Vagina (tissue), 2 donors: Measurements from ENCODE around the gene ATP6V0C. TPM values are rescaled to one million over a fixed set of nuclear protein-coding genes. Genes with fewer than 3 reads are reported as not detected.

Experiments
- DNase-seq, 2 donors: peaks; one replicate each; pipeline ENCODE4 v3.0.0-alpha.2; 2017; ENCODE audit errors: extremely low spot score in 2 of 2
- H3K27ac ChIP-seq: fragments of 200-600 bp; sonication (generic); one replicate; pipeline ENCODE4 v1.5.1; 2019
- H3K27me3 ChIP-seq: fragments of 200-600 bp; sonication (generic); one replicate; pipeline ENCODE4 v1.5.1; 2019
- H3K36me3 ChIP-seq, 2 donors: fragments of 200-600 bp; sonication (generic); one replicate each; pipeline ENCODE4 v1.5.1; 2017 to 2019
- H3K4me1 ChIP-seq: fragments of 200-600 bp; sonication (generic); one replicate; pipeline ENCODE4 v1.5.1; 2019
- H3K4me3 ChIP-seq, 2 donors: fragments of 200-600 bp; sonication (generic); 1 replicate in 1 of 2; 2 replicates in 1 of 2; pipeline ENCODE4 v1.5.1; 2016 to 2019
- H3K9me3 ChIP-seq: fragments of 200-600 bp; sonication (generic); one replicate; pipeline ENCODE4 v1.5.1; 2019
- CTCF ChIP-seq, 3 experiments: fragments of 450-650 bp in 2 of 3; fragments of 200-600 bp in 1 of 3; sonication (generic) in 1 of 3; IDR thresholded peaks; one replicate each; pipeline ENCODE4 v1.5.1; 2017 to 2019; ENCODE audit warnings: antibody characterized with exemption in 3 of 3, mild to moderate bottlenecking in 2 of 3, moderate library complexity in 2 of 3
- POLR2A ChIP-seq, 2 donors: fragments of 450-650 bp; IDR thresholded peaks; one replicate each; pipeline ENCODE4 v1.6.1; 2017; ENCODE audit warnings: antibody characterized with exemption in 2 of 2, mild to moderate bottlenecking in 2 of 2, moderate library complexity in 2 of 2
- POLR2AphosphoS5 ChIP-seq, 2 donors: sonication (generic); formaldehyde crosslinking; IDR thresholded peaks; one replicate each; pipeline ENCODE4 v1.9.0; 2017; ENCODE audit warnings: antibody characterized with exemption in 2 of 2, mild to moderate bottlenecking in 2 of 2, low read depth in 1 of 2; ENCODE audit not compliant: insufficient read depth in 1 of 2
- intact Hi-C: fragments of 100-400 bp; cut with DNase I; formaldehyde crosslinking; loops from one replicate; pipeline ENCODE4 v1.15.1; 2023
- total RNA-seq: library from RNA; depleted of rRNA; stranded (reverse); fragments of >200 nt; gene quantifications from one replicate; pipeline ENCODE4 v1.2.3, GENCODE V29; 2016

Gene ATP6V0C
- total RNA-seq, 1 donor from 2014 or later = 133 TPM

DNA sequence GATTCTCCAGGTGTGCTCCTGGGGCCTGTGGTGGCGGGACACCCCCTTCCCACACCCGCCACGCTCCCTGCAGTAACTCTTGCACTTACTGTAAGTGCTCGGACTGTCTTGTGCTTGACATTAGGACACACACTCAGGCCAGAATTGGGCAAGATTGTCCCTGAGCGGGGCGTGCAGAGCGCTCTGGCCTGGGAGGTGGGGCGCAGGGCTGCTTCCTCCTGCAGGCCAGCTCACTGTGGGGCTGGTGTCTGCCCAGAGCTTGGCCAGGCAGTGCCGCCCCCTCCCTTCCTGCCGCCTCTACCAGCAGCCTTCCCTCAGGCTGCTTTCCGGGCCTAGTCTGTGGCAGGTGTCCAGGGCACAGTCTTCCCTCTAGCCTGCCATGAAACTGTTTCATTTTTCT is 6.1 kb upstream of the ATP6V0C start:
- Histone ChIP-seq H3K27ac (no peak overlapping the region), H3K9me3 (no peaks in the 10 kb centered on the region), H3K36me3 (no peaks in the 10 kb centered on the region), H3K4me1 (peaks cover 11% of the 10 kb centered on the region), H3K4me3 (no peak overlapping the region), H3K27me3 (no peaks in the 10 kb centered on the region)
- no peak for DNase-seq
- intact Hi-C loops = no loop called here
- no peak for TF ChIP-seq POLR2A (IDR thresholded peaks at IDR 0.05)
- TF ChIP-seq POLR2AphosphoS5 (IDR thresholded peaks at IDR 0.05; ENCODE audit: insufficient read depth in 1 of 2, low read depth in 1 of 2) = no peak
- no peak for TF ChIP-seq CTCF (IDR thresholded peaks at IDR 0.05)

DNA sequence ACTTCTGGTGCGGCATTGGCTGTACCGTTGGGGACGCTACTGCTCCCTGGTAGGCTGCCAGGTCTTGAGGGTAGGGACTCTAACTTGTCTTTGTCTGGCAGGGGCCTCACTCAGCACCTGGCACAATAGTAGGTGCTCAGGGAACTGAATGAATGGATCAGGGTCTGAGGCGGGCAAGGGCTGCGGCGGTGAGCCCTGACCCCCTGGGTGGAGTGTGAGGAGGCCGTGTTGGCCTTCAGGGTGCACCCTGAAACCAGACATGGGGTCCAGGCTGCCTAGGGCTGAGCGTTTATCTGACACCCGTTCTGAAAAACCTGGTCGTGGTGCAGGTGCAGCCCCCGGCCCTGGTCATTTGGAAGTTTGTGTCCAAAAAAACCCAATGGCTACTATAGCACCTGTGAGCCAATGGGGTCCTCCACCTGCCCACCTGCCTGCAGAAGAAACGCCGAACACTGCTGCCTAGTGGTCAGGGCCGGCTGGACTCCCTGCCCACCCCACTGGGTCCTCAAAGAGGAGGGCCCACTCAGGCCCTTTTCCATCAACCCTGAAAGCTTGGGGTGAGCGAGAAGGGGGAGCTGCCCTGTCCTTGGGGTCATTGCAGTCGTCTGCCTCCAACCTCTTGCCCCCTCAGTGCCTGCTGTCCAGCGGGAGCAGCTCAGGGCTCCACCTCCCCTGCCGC is 4.9 kb upstream of the ATP6V0C start:
- peaks cover 10% of the 10 kb centered on the region for H3K4me1 ChIP-seq
- TF ChIP-seq POLR2AphosphoS5 (IDR thresholded peaks at IDR 0.05; ENCODE audit: insufficient read depth in 1 of 2, low read depth in 1 of 2) = no peak
- TF ChIP-seq CTCF (IDR thresholded peaks at IDR 0.05) = no peak
- TF ChIP-seq POLR2A (IDR thresholded peaks at IDR 0.05) = no peak
- intact Hi-C loops = no loop called here
- H3K4me3 ChIP-seq = no peak overlapping the region
- no peaks in the 10 kb centered on the region for H3K36me3 ChIP-seq
- H3K27ac ChIP-seq = no peak overlapping the region
- H3K9me3 ChIP-seq = no peaks in the 10 kb centered on the region
- no peaks in the 10 kb centered on the region for H3K27me3 ChIP-seq
- DNase-seq = no peak

GRCh38 chr16:2511128-2511800 is 2.5 kb upstream of the ATP6V0C start:
- DNase-seq = no peak
- intact Hi-C loops = loop anchor here (10.0 kb wide), 2 partner anchors 256 to 356 kb away; partner anchors contain the start of genes ECI1 and TRAF7
- Histone ChIP-seq H3K27ac (peak overlapping the region; percentile 99), H3K4me1 (peaks cover 26% of the 10 kb centered on the region), H3K27me3 (no peaks in the 10 kb centered on the region), H3K36me3 (no peaks in the 10 kb centered on the region), H3K4me3 (peak overlapping the region in 1 of 2 donors; percentile 23), H3K9me3 (no peaks in the 10 kb centered on the region)
- TF ChIP-seq POLR2A (IDR thresholded peaks at IDR 0.05) (no peak), POLR2AphosphoS5 (IDR thresholded peaks at IDR 0.05; ENCODE audit: insufficient read depth in 1 of 2, low read depth in 1 of 2) (peak; percentile 50 to 84)

DNA sequence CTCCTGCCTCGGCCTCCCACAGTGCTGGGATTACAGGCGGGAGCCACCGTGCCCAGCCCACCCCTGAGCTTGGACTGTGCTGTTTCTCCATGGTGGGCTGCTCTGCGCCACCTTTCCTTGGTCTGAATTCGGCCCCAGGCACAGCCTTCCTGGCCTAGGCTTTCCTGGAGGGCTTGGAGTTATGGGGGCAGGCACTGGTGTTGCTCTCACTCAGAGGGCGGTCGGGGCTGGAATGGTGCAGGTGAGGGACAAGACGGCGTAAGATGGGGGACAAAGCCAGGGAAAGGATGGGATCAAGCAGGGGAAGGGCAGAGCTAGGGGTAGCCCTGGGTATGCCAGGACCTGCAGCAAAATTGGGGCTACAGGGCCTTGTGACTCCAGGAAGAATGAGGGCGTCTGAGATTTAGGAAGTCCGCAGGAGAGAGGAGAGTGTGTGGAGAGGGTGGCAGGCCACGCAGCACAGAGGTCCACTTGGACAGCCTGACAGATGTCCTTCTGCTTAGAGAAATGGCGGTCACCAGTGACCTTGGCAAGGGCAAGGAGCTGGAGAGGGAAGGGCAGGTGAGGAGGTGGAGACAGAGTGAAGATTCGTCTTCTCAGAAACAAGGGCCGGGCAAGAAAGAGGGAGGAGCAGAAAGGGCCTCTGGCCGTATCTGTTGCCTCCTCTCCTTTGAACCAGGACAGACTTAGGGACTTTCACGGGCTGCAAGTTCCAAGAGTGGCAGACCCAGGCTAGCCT is 1.6 kb upstream of the ATP6V0C start:
- peaks cover 35% of the 10 kb centered on the region for H3K4me1 ChIP-seq

More for the DNA sequence above, 1.6 kb upstream of the ATP6V0C start:
- intact Hi-C loops = loop anchor here (10.0 kb wide), 2 partner anchors 257 to 357 kb away; partner anchors contain the start of genes ECI1 and TRAF7
- Histone ChIP-seq H3K9me3 (no peaks in the 10 kb centered on the region), H3K36me3 (no peaks in the 10 kb centered on the region), H3K27ac (peak overlapping the region; percentile 99), H3K27me3 (no peaks in the 10 kb centered on the region), H3K4me3 (peak overlapping the region in 1 of 2 donors; percentile 23)
- TF ChIP-seq CTCF (IDR thresholded peaks at IDR 0.05) (no peak), POLR2A (IDR thresholded peaks at IDR 0.05) (no peak), POLR2AphosphoS5 (IDR thresholded peaks at IDR 0.05; ENCODE audit: insufficient read depth in 1 of 2, low read depth in 1 of 2) (no peak)
- no peak for DNase-seq
